Measurements from ENCODE around the gene MMP20.
A peak's percentile ranks its signal among the peaks of the same experiment; 100 is the strongest.

MMP20 gene

GRCh38 chr11:102591160-102591718 lies 33.9 kb downstream of the MMP20 start:
- no peak for DNase-seq

GRCh38 chr11:102590276-102591049 lies 34.7 kb downstream of the MMP20 start:
- DNase-seq, result no peak

GRCh38 chr11:102589047-102589459 lies 36.1 kb downstream of the MMP20 start:
- peak; percentile 21 for DNase-seq

GRCh38 chr11:102587722-102588121 lies 37.4 kb downstream of the MMP20 start:
- no peak for DNase-seq

GRCh38 chr11:102583141-102583873 lies 41.8 kb downstream of the MMP20 start:
- DNase-seq, result no peak

- no peak for DNase-seq
Measured at GRCh38 chr11:102582140-102582539, 43.0 kb downstream of the MMP20 start.

GRCh38 chr11:102581066-102581465 lies 44.1 kb downstream of the MMP20 start:
- no peak for DNase-seq

- no peak for DNase-seq
Measured at GRCh38 chr11:102580185-102580951, 44.8 kb downstream of the MMP20 start.

GRCh38 chr11:102577723-102578122 lies 47.4 kb downstream of the MMP20 start:
- DNase-seq, result no peak

- no peak for DNase-seq
Measured at GRCh38 chr11:102577182-102577581, 48.0 kb downstream of the MMP20 start.

- no peak for DNase-seq
Measured at GRCh38 chr11:102576350-102576749, 48.8 kb downstream of the MMP20 start.

- no peak for DNase-seq
Measured at GRCh38 chr11:102575012-102575411, 50.1 kb downstream of the MMP20 start.

GRCh38 chr11:102573851-102574250 lies 51.3 kb downstream of the MMP20 start:
- DNase-seq, result no peak

- DNase-seq, result no peak
Measured at GRCh38 chr11:102572554-102573220, 52.4 kb downstream of the MMP20 start.

GRCh38 chr11:102568851-102569250 lies 56.3 kb downstream of the MMP20 start:
- DNase-seq, result no peak

- DNase-seq, result no peak
Measured at GRCh38 chr11:102566112-102566511, 59.0 kb downstream of the MMP20 start.

- DNase-seq, result no peak
Measured at GRCh38 chr11:102564110-102564509, 61.0 kb downstream of the MMP20 start.

- DNase-seq, result no peak
Measured at GRCh38 chr11:102561636-102562035, 63.5 kb downstream of the MMP20 start.

GRCh38 chr11:102560555-102561011 lies 64.5 kb downstream of the MMP20 start:
- no peak for DNase-seq

GRCh38 chr11:102559839-102560238 lies 65.3 kb downstream of the MMP20 start:
- DNase-seq, result no peak

GRCh38 chr11:102555091-102555490 lies 70.0 kb downstream of the MMP20 start:
- DNase-seq, result no peak

GRCh38 chr11:102553835-102554282 lies 71.3 kb downstream of the MMP20 start:
- DNase-seq, result no peak
